B cell (primary cell): ENCODE measurements around the gene DENND1A. TPM values are rescaled to one million over a fixed set of nuclear protein-coding genes. Genes with fewer than 3 reads are reported as not detected.

Source experiments
- ATAC-seq: fragments of 200-7000 bp; cut with Tn5 transposase; one replicate; pipeline ENCODE4 v1.10.0; 2021; ENCODE audit warnings: low read depth, mild to moderate bottlenecking, moderate number of reproducible peaks, moderate library complexity
- CTCF ChIA-PET: fragments of 350-600 bp; sonication (Branson Sonifier 250); formaldehyde crosslinking; loops from one replicate; lab custom pipeline; 2021; ENCODE audit warnings: antibody characterized with exemption, inconsistent platforms; lab: Charles Lee
- POLR2A ChIA-PET: fragments of 350-600 bp; sonication (Branson Sonifier 250); formaldehyde crosslinking; loops from one replicate; lab custom pipeline; 2021; ENCODE audit warnings: antibody characterized with exemption; lab: Charles Lee
- DNase-seq: peaks from one replicate; pipeline ENCODE4 v3.0.0; 2013
- H2AFZ ChIP-seq: 2 replicates; pipeline ENCODE4 v1.6.1; 2012; ENCODE audit warnings: mild to moderate bottlenecking, low read depth, low read length; ENCODE audit not compliant: insufficient read depth, poor library complexity, severe bottlenecking
- H3K27ac ChIP-seq, 2 donors: 1 replicate in 1 of 2; 2 replicates in 1 of 2; pipeline ENCODE4 v1.5.1; 2012 to 2013; ENCODE audit warnings: low read length in 2 of 2, mild to moderate bottlenecking in 2 of 2, moderate library complexity in 1 of 2
- H3K27me3 ChIP-seq, 4 experiments: fragments of 200-600 bp in 1 of 4; sonication (generic) in 1 of 4; replicated peaks in 1 of 4; 1 replicate in 2 of 4; 2 replicates in 2 of 4; pipeline versions ENCODE4 v1.6.1 to v1.7.0; 2013 to 2016; ENCODE audit warnings: low read length in 3 of 4, mild to moderate bottlenecking in 2 of 4, mixed read lengths in 1 of 4, moderate library complexity in 1 of 4; ENCODE audit not compliant: insufficient read depth in 4 of 4, control insufficient read depth in 3 of 4; ENCODE audit errors: control extremely low read depth in 1 of 4
- H3K36me3 ChIP-seq, 2 experiments: replicated peaks in 1 of 2; 1 replicate in 1 of 2; 2 replicates in 1 of 2; pipeline versions ENCODE4 v1.6.1 to v1.7.1; 2013; ENCODE audit warnings: low read length in 1 of 2; ENCODE audit not compliant: insufficient read depth in 2 of 2, control insufficient read depth in 1 of 2; ENCODE audit errors: control extremely low read depth in 1 of 2, extremely low read depth in 1 of 2
- H3K4me1 ChIP-seq, 2 donors: fragments of 200-600 bp in 1 of 2; sonication (generic) in 1 of 2; 1 replicate in 1 of 2; 2 replicates in 1 of 2; pipeline versions ENCODE4 v1.5.1 to v1.6.1; 2013 to 2017; ENCODE audit warnings: low read length in 2 of 2; ENCODE audit not compliant: control insufficient read depth in 2 of 2, insufficient read depth in 2 of 2
- H3K4me2 ChIP-seq: replicated peaks from 2 replicates; pipeline ENCODE3; 2012; ENCODE audit warnings: mild to moderate bottlenecking, low read depth, low read length; ENCODE audit not compliant: poor library complexity, severe bottlenecking
- H3K4me3 ChIP-seq, 5 experiments: fragments of 200-600 bp in 1 of 5; sonication (generic) in 1 of 5; 1 replicate in 3 of 5; 2 replicates in 2 of 5; pipeline versions ENCODE4 v1.5.1 to v1.7.0; 2011 to 2016; ENCODE audit warnings: low read length in 4 of 5, mild to moderate bottlenecking in 4 of 5, low read depth in 2 of 5, control low read depth in 1 of 5, moderate library complexity in 1 of 5; ENCODE audit not compliant: insufficient read depth in 1 of 5; ENCODE audit errors: control extremely low read depth in 1 of 5, extremely low read depth in 1 of 5
- H3K79me2 ChIP-seq: fragments of 200-600 bp; sonication (generic); one replicate; pipeline ENCODE4 v1.6.0; 2016; ENCODE audit warnings: low read length; ENCODE audit not compliant: control insufficient read depth, insufficient read depth
- H3K9ac ChIP-seq: fragments of 200-600 bp; sonication (generic); 2 replicates; pipeline ENCODE4 v1.6.1; 2017; ENCODE audit warnings: mild to moderate bottlenecking, low read length, moderate library complexity
- H3K9me3 ChIP-seq, 3 donors: one replicate each; pipeline versions ENCODE4 v1.6.1 to v1.7.1; 2013; ENCODE audit warnings: low read length in 2 of 3; ENCODE audit not compliant: control insufficient read depth in 2 of 3, insufficient read depth in 1 of 3; ENCODE audit errors: control extremely low read depth in 1 of 3
- H4K20me1 ChIP-seq: 2 replicates; pipeline ENCODE4 v1.6.0; 2012; ENCODE audit warnings: mild to moderate bottlenecking, low read length; ENCODE audit not compliant: insufficient read depth, control insufficient read depth, poor library complexity, severe bottlenecking
- H3K27ac Mint-ChIP-seq: one replicate; pipeline ENCODE4 v1.8.0; 2021; ENCODE audit warnings: mixed read lengths
- H3K27me3 Mint-ChIP-seq: one replicate; pipeline ENCODE4 v1.8.0; 2021; ENCODE audit warnings: mixed read lengths
- H3K4me1 Mint-ChIP-seq: one replicate; pipeline ENCODE4 v1.8.0; 2021; ENCODE audit warnings: mixed read lengths
- H3K4me3 Mint-ChIP-seq: one replicate; pipeline ENCODE4 v1.8.0; 2021; ENCODE audit warnings: mixed read lengths
- H3K9me3 Mint-ChIP-seq: one replicate; pipeline ENCODE4 v1.8.0; 2022; ENCODE audit warnings: mixed read lengths; ENCODE audit not compliant: insufficient read depth
- CTCF ChIP-seq: fragments of 200-600 bp; IDR thresholded peaks from one replicate; pipeline ENCODE4 v1.8.0; 2022; ENCODE audit warnings: antibody characterized with exemption, mild to moderate bottlenecking
- EZH2 ChIP-seq: IDR thresholded peaks from 2 replicates; pipeline ENCODE4 v1.6.1; 2012; ENCODE audit warnings: borderline replicate concordance, low read depth, mild to moderate bottlenecking, moderate library complexity, low read length; ENCODE audit not compliant: insufficient read depth, poor library complexity, severe bottlenecking
- WGBS: methylation state at CpG from one replicate; pipeline ENCODE4 v1.1.5; 2013; ENCODE audit warnings: missing lambda C conversion rate; ENCODE audit not compliant: insufficient coverage; 5-methylcytosine and 5-hydroxymethylcytosine counted together
- intact Hi-C: fragments of 100-400 bp; cut with micrococcal nuclease; formaldehyde crosslinking; loops from one replicate; pipeline ENCODE4 v1.10.0; 2022
- polyA plus RNA-seq: library from polyadenylated mRNA; depleted of rRNA; stranded (reverse); fragments of >200 nt; gene quantifications from 2 replicates; pipeline ENCODE4 v1.2.3, GENCODE V29; 2012
- total RNA-seq, 2 donors: library from RNA; stranded (reverse); fragments of 120-200 nt in 1 of 2; gene quantifications; 1 replicate in 1 of 2; 2 replicates in 1 of 2; pipeline versions ENCODE4 v1.2.3 to v1.2.4, GENCODE V29; 2013 to 2022

Gene DENND1A
- total and polyA plus RNA-seq, 2 donors (not counting 1 experiment from before 2014, with no cell fraction given), result 10.8 to 26.0 TPM

- peaks cover 0 to 3% of the 10 kb centered on the region in 2 experiments for H3K36me3 ChIP-seq
- TF ChIP-seq CTCF (no peak), EZH2 (no peak)
- H3K4me3 ChIP-seq, result no peak overlapping the region
- DNase-seq, result no peak
- H3K27me3 ChIP-seq, result no peaks in the 10 kb centered on the region
- ChIA-PET CTCF (interaction anchor here (1.4 kb wide), 1 partner anchor 8 kb away, joined by 5 read pairs; no protein-coding TSS in a partner anchor), POLR2A (no interaction called here)
- H3K27me3 Mint-ChIP-seq, result no peaks in the 10 kb centered on the region
- no peaks in the 10 kb centered on the region for H3K79me2 ChIP-seq
- no peak overlapping the region for H3K4me2 ChIP-seq
- H3K27ac ChIP-seq, result no peak overlapping the region
- H3K9me3 ChIP-seq, result no peaks in the 10 kb centered on the region
- no peak for ATAC-seq
- H3K4me1 Mint-ChIP-seq, result peaks cover 4% of the 10 kb centered on the region
- H3K9me3 Mint-ChIP-seq, result no peaks in the 10 kb centered on the region
- no peak overlapping the region for H3K27ac Mint-ChIP-seq
- H3K4me3 Mint-ChIP-seq, result no peak overlapping the region
- intact Hi-C loops, result no loop called here
- peaks cover 0 to 4% of the 10 kb centered on the region in 2 donors for H3K4me1 ChIP-seq
- no peaks in the 10 kb centered on the region for H4K20me1 ChIP-seq
- no peak overlapping the region for H3K9ac ChIP-seq
- no peak overlapping the region for H2AFZ ChIP-seq
- 98% methylated on average over 4 of the region's 5 CpGs for WGBS
Observed at GRCh38 chr9:123468541-123468940, 461.4 kb downstream of the DENND1A start.

GRCh38 chr9:123465304-123465703 is 464.6 kb downstream of the DENND1A start:
- Histone ChIP-seq H3K36me3 (peaks cover 0 to 3% of the 10 kb centered on the region in 2 experiments), H4K20me1 (no peaks in the 10 kb centered on the region), H3K4me1 (no peaks in the 10 kb centered on the region), H3K27me3 (no peaks in the 10 kb centered on the region), H3K4me2 (no peak overlapping the region), H3K79me2 (no peaks in the 10 kb centered on the region), H3K4me3 (no peak overlapping the region), H2AFZ (no peak overlapping the region), H3K9me3 (no peaks in the 10 kb centered on the region), H3K27ac (no peak overlapping the region), H3K9ac (no peak overlapping the region)
- no peak overlapping the region for H3K27ac Mint-ChIP-seq
- no peak for TF ChIP-seq EZH2
- TF ChIP-seq CTCF, result no peak
- DNase-seq (no peak), ATAC-seq (no peak)
- no peaks in the 10 kb centered on the region for H3K27me3 Mint-ChIP-seq
- no peaks in the 10 kb centered on the region for H3K4me1 Mint-ChIP-seq
- intact Hi-C loops, result no loop called here
- H3K4me3 Mint-ChIP-seq, result no peak overlapping the region
- no CpG with 5 or more reads among the region's 1 CpG for WGBS
- ChIA-PET CTCF (no interaction called here), POLR2A (interaction anchor here (0.6 kb wide), 1 partner anchor 126 kb away, joined by 3 read pairs; no protein-coding TSS in a partner anchor)
- no peaks in the 10 kb centered on the region for H3K9me3 Mint-ChIP-seq
